ENCODE data around the gene MARCHF10.

DNA sequence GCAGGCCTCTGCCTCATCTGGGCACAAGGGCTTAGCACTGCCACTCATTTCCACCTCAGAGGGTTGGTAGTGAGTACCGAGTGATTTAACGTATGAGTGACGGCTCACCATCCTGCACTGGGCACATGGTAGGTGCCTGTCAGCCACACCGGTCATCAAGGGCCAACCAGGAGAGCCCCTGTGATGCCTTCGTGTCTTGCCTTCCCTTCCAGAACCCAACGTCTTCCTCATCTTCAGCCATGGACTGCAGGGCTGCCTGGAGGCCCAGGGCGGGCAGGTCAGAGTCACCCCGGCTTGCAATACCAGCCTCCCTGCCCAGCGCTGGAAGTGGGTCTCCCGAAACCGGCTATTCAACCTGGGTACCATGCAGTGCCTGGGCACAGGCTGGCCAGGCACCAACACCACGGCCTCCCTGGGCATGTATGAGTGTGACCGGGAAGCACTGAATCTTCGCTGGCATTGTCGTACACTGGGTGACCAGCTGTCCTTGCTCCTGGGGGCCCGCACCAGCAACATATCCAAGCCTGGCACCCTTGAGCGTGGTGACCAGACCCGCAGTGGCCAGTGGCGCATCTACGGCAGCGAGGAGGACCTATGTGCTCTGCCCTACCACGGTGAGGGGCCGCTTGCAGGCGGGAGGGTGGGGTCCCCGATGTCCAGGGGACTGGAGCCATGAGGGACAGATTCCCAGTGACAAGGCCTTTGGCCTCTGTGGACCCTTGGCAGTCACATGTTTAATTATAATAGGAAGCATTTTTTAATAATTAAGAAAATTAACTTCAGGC is 143.6 kb downstream of the MARCHF10 start:
- no peak for TF ChIP-seq POLR2A (IDR thresholded peaks at IDR 0.05; ENCODE audit: low read depth, low read length)
- TF ChIP-seq, protein P1, sequence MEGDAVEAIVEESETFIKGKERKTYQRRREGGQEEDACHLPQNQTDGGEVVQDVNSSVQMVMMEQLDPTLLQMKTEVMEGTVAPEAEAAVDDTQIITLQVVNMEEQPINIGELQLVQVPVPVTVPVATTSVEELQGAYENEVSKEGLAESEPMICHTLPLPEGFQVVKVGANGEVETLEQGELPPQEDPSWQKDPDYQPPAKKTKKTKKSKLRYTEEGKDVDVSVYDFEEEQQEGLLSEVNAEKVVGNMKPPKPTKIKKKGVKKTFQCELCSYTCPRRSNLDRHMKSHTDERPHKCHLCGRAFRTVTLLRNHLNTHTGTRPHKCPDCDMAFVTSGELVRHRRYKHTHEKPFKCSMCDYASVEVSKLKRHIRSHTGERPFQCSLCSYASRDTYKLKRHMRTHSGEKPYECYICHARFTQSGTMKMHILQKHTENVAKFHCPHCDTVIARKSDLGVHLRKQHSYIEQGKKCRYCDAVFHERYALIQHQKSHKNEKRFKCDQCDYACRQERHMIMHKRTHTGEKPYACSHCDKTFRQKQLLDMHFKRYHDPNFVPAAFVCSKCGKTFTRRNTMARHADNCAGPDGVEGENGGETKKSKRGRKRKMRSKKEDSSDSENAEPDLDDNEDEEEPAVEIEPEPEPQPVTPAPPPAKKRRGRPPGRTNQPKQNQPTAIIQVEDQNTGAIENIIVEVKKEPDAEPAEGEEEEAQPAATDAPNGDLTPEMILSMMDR (conservative IDR thresholded peaks at IDR 0.05; ENCODE audit: low read depth, low read length) = no peak
- no peak for TF ChIP-seq RCOR1 (IDR thresholded peaks at IDR 0.05; ENCODE audit: insufficient replicate concordance, low read length)
- no peak for TF ChIP-seq CEBPB (IDR thresholded peaks at IDR 0.05; ENCODE audit: low read depth, low read length)
- TF ChIP-seq MXI1 (IDR thresholded peaks at IDR 0.05; ENCODE audit: borderline replicate concordance, low read depth, low read length) = no peak
- no peak for TF ChIP-seq MAFK (IDR thresholded peaks at IDR 0.05; ENCODE audit: low read depth, low read length)
- TF ChIP-seq RFX5 (IDR thresholded peaks at IDR 0.05; ENCODE audit: low read depth, low read length) = no peak
- no peak for TF ChIP-seq BHLHE40 (IDR thresholded peaks at IDR 0.05; ENCODE audit: low read depth, low read length)
- no peak for TF ChIP-seq RAD21 (IDR thresholded peaks at IDR 0.05; ENCODE audit: low read length)
- TF ChIP-seq SMC3 (IDR thresholded peaks at IDR 0.05; ENCODE audit: low read depth, low read length) = no peak
- TF ChIP-seq, protein P2, sequence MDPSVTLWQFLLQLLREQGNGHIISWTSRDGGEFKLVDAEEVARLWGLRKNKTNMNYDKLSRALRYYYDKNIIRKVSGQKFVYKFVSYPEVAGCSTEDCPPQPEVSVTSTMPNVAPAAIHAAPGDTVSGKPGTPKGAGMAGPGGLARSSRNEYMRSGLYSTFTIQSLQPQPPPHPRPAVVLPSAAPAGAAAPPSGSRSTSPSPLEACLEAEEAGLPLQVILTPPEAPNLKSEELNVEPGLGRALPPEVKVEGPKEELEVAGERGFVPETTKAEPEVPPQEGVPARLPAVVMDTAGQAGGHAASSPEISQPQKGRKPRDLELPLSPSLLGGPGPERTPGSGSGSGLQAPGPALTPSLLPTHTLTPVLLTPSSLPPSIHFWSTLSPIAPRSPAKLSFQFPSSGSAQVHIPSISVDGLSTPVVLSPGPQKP (IDR thresholded peaks at IDR 0.05; ENCODE audit: borderline replicate concordance, low read depth, low read length) = no peak
- TF ChIP-seq, protein P3, sequence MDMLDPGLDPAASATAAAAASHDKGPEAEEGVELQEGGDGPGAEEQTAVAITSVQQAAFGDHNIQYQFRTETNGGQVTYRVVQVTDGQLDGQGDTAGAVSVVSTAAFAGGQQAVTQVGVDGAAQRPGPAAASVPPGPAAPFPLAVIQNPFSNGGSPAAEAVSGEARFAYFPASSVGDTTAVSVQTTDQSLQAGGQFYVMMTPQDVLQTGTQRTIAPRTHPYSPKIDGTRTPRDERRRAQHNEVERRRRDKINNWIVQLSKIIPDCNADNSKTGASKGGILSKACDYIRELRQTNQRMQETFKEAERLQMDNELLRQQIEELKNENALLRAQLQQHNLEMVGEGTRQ (IDR thresholded peaks at IDR 0.05; ENCODE audit: low read depth, low read length) = no peak

All from IMR-90 (cell line).